ENCODE results near the gene CENPT. TPM values are rescaled to one million over a fixed set of nuclear protein-coding genes. Genes with fewer than 3 reads are reported as not detected.
A peak's percentile ranks its signal among the peaks of the same experiment; 100 is the strongest.

CENPT gene
- polyA plus RNA-seq, 2 of the 4 experiments (the other 2 are of a cell fraction), result 19.1 to 36.9 TPM

DNA sequence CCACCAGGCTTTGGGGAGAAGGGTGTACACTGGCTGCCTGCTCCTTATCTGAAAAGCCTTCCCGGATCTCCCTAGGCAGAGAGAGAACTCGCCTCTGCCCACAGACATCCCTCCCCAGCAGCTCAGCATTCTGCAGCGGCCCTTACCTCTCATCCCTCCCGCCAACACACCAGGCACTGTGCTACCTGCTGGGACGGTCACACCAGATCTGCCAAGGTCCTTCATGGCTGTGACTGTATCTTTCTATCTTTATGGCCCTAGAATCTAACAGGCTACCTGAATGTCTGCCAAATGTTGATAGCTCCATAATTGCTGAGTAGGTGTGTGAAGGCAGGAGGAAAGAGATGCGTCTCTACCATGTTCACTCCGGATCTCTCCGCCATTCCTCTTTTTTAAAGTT, 32.9 kb downstream of the CENPT start:
- ATAC-seq (no peak), DNase-seq (ENCODE audit: low read depth in 1 of 2, low spot score in 1 of 2) (no peak), FAIRE-seq (no peak)
- POLR2A ChIA-PET, result no interaction called here
- CTCF ChIA-PET, result interaction anchor here (0.9 to 6.3 kb wide), 7 partner anchors 16 to 293 kb away, joined by 3 to 187 read pairs (median 42); partner anchors contain the start of genes CENPT and NRN1L
- Histone ChIP-seq H3K9me3 (no peaks in the 10 kb centered on the region), H3K4me1 (no peaks in the 10 kb centered on the region), H3K4me3 (no peak overlapping the region), H3K27ac (no peak overlapping the region), H3K4me2 (no peak overlapping the region)
- 79% methylated on average over 8 of the region's 8 CpGs for WGBS (ENCODE audit: missing lambda C conversion rate)
- TF ChIP-seq NR3C1 (IDR thresholded peaks at IDR 0.05) (no peak), CBX8 (IDR thresholded peaks at IDR 0.05) (no peak), USF2 (IDR thresholded peaks at IDR 0.05) (no peak), HOXB5 (CRISPR knock-in tag; IDR thresholded peaks at IDR 0.05) (no peak), EP300 (IDR thresholded peaks at IDR 0.05) (no peak), ZNF302 (CRISPR knock-in tag; IDR thresholded peaks at IDR 0.05) (no peak), RNF2 (IDR thresholded peaks at IDR 0.05; ENCODE audit: borderline replicate concordance, low read depth) (no peak), EHMT2 (IDR thresholded peaks at IDR 0.05; ENCODE audit: low read depth) (no peak), ZC3H11A (IDR thresholded peaks at IDR 0.05) (no peak), CHD4 (IDR thresholded peaks at IDR 0.05; ENCODE audit: borderline replicate concordance) (no peak), EHF (CRISPR knock-in tag; IDR thresholded peaks at IDR 0.05) (no peak), GATA3 (IDR thresholded peaks at IDR 0.05; ENCODE audit: borderline replicate concordance) (no peak), ZSCAN20 (CRISPR knock-in tag; IDR thresholded peaks at IDR 0.05) (no peak)
- TF ChIP-seq, protein P1, sequence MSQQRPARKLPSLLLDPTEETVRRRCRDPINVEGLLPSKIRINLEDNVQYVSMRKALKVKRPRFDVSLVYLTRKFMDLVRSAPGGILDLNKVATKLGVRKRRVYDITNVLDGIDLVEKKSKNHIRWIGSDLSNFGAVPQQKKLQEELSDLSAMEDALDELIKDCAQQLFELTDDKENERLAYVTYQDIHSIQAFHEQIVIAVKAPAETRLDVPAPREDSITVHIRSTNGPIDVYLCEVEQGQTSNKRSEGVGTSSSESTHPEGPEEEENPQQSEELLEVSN (IDR thresholded peaks at IDR 0.05; ENCODE audit: borderline replicate concordance, low read depth), result no peak
- TF ChIP-seq, protein P2, sequence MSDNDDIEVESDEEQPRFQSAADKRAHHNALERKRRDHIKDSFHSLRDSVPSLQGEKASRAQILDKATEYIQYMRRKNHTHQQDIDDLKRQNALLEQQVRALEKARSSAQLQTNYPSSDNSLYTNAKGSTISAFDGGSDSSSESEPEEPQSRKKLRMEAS (IDR thresholded peaks at IDR 0.05), result no peak

GRCh38 chr16:67811899-67812298, 35.6 kb downstream of the CENPT start:
- ChIA-PET CTCF (interaction anchor here (0.5 to 1.1 kb wide), 2 partner anchors 22 to 299 kb away, joined by 3 to 4 read pairs; no protein-coding TSS in a partner anchor), POLR2A (no interaction called here)
- ATAC-seq (no peak), FAIRE-seq (no peak), DNase-seq (ENCODE audit: low read depth in 1 of 2, low spot score in 1 of 2) (no peak)
- Histone ChIP-seq H3K4me1 (0 out of 3 replicates have a peak, but pooled peaks cover 4% of the 10 kb centered on the region), H3K9me3 (no peaks in the 10 kb centered on the region), H3K27ac (no peak overlapping the region), H3K4me2 (no peak overlapping the region), H3K4me3 (no peak overlapping the region)
- 64% methylated on average over 1 of the region's 1 CpG for WGBS (ENCODE audit: missing lambda C conversion rate)
- TF ChIP-seq ELK1 (IDR thresholded peaks at IDR 0.05; ENCODE audit: low read depth, low read length), result no peak
- TF ChIP-seq RCOR1 (IDR thresholded peaks at IDR 0.05; ENCODE audit: low read depth, low read length), result no peak
- no peak for TF ChIP-seq FOSL2 (IDR thresholded peaks at IDR 0.05)
- no peak for TF ChIP-seq FOSL2 (CRISPR knock-in tag; IDR thresholded peaks at IDR 0.05)
- no peak for TF ChIP-seq MAZ (IDR thresholded peaks at IDR 0.05; ENCODE audit: borderline replicate concordance, low read depth, low read length)
- TF ChIP-seq ZSCAN20 (CRISPR knock-in tag; IDR thresholded peaks at IDR 0.05), result no peak

GRCh38 chr16:67807148-67807682, 40.3 kb downstream of the CENPT start:
- ATAC-seq, result peak in 1 of 2 experiments; percentile 62; a peak in 4 of 6 replicates
- no peak for DNase-seq (ENCODE audit: low read depth in 1 of 2, low spot score in 1 of 2)
- Histone ChIP-seq H3K4me1 (peaks cover 11% of the 10 kb centered on the region), H3K4me3 (peak overlapping the region; percentile 97), H3K4me2 (peak overlapping the region; percentile 69), H3K9me3 (no peaks in the 10 kb centered on the region), H3K27ac (peak overlapping the region; percentile 77 to 94)
- CTCF ChIA-PET, result interaction anchor here (0.6 to 3.2 kb wide), 10 partner anchors 9 to 136 kb away, joined by 3 to 53 read pairs (median 5); no protein-coding TSS in a partner anchor
- POLR2A ChIA-PET, result interaction anchor here (0.5 to 1.6 kb wide), 15 partner anchors 8 to 338 kb away, joined by 3 to 8 read pairs (median 4); partner anchors contain the start of genes ACD, CTCF, DDX28 and DUS2
- WGBS (ENCODE audit: missing lambda C conversion rate), result 47% methylated on average over 17 of the region's 24 CpGs
- FAIRE-seq, result no peak
- TF ChIP-seq HEYL (CRISPR knock-in tag; IDR thresholded peaks at IDR 0.05) (no peak), POLR2AphosphoS2 (conservative IDR thresholded peaks at IDR 0.05; ENCODE audit: low read length) (no peak), RCOR1 (IDR thresholded peaks at IDR 0.05; ENCODE audit: low read depth, low read length) (no peak), SMC3 (IDR thresholded peaks at IDR 0.05) (0 out of 3 replicates have a peak, but pooled peaks have one; percentile 25), FOXS1 (CRISPR knock-in tag; IDR thresholded peaks at IDR 0.05) (no peak), POLR2A (IDR thresholded peaks at IDR 0.05; ENCODE audit: low read length) (no peak), ELK1 (IDR thresholded peaks at IDR 0.05; ENCODE audit: low read depth, low read length) (no peak), NR3C1 (IDR thresholded peaks at IDR 0.05) (no peak), RFX5 (IDR thresholded peaks at IDR 0.05) (0 out of 2 replicates have a peak, but pooled peaks have one; percentile 4), JUNB (IDR thresholded peaks at IDR 0.05) (no peak)
